Psoas muscle (tissue), 8 donors: ENCODE measurements around the gene MTM1. TPM values are rescaled to one million over a fixed set of nuclear protein-coding genes. Genes with fewer than 3 reads are reported as not detected.

ENCODE experiments used
- ATAC-seq, 4 donors: fragments of 200-7000 bp; cut with Tn5 transposase; one replicate each; pipeline ENCODE4 v1.9.1; 2020; ENCODE audit warnings: moderate library complexity in 3 of 4, mild to moderate bottlenecking in 2 of 4
- DNase-seq, 2 donors: peaks; one replicate each; pipeline ENCODE4 v3.0.0-alpha.2; 2020
- H3K27ac ChIP-seq: fragments of 200-600 bp; one replicate; pipeline ENCODE4 v1.8.0; 2022
- H3K27me3 ChIP-seq, 3 donors: fragments of 200-600 bp in 1 of 3; one replicate each; pipeline versions ENCODE4 v1.6.1 to v1.8.0; 2013 to 2022; ENCODE audit warnings: low read length in 2 of 3, mild to moderate bottlenecking in 2 of 3, moderate library complexity in 1 of 3; ENCODE audit not compliant: insufficient read depth in 3 of 3
- H3K36me3 ChIP-seq, 2 donors: fragments of 200-600 bp in 1 of 2; one replicate each; pipeline versions ENCODE4 v1.6.1 to v1.8.0; 2013 to 2022; ENCODE audit warnings: low read depth in 1 of 2, mild to moderate bottlenecking in 1 of 2, moderate library complexity in 1 of 2; ENCODE audit not compliant: insufficient read depth in 1 of 2
- H3K4me1 ChIP-seq: fragments of 200-600 bp; one replicate; pipeline ENCODE4 v1.8.0; 2022
- H3K4me3 ChIP-seq: fragments of 200-600 bp; one replicate; pipeline ENCODE4 v1.8.0; 2022; ENCODE audit warnings: mild to moderate bottlenecking
- H3K9me3 ChIP-seq: fragments of 200-600 bp; one replicate; pipeline ENCODE4 v1.8.0; 2022
- WGBS, 3 donors: extraction: QIAGEN DNeasy Blood & Tissue Kit; methylation state at CpG; one replicate each; pipeline versions ENCODE4 v1.1.6 to v1.1.7; 2013; 5-methylcytosine and 5-hydroxymethylcytosine counted together
- intact Hi-C, 2 donors: fragments of 100-400 bp; cut with DNase I; formaldehyde crosslinking; loops; one replicate each; pipeline versions ENCODE4 v1.11.0 to v1.14.2; 2022
- polyA plus RNA-seq, 3 donors: library from polyadenylated mRNA; stranded (reverse); fragments of 200-250 nt; gene quantifications; one replicate each; pipeline ENCODE4 v1.2.3, GENCODE V29; 2013
- total RNA-seq, 4 donors: library from RNA; stranded (reverse); fragmentation: NEBNext Ultra II Directional in 2 of 4; extraction: Animal tissue kit (Norgen Biotek cat#: 25700) in 2 of 4; gene quantifications; one replicate each; pipeline versions ENCODE4 v1.2.1 to v1.2.4, GENCODE V29; 2021 to 2023
- TF ChIP-seq, protein P1 (sequence below): fragments of 200-600 bp; IDR thresholded peaks from one replicate; pipeline ENCODE4 v1.8.0; 2022; ENCODE audit warnings: antibody characterized with exemption
- donor health status: healthy with polysubstance abuse.
- donor health status: DM: no; HTN: no; CAD: no; lungs with moderate emphysema.
- donor health status: Bipolar disorder and iron deficiency.
- donor health status: healthy.
- donor health status: DM: yes; HTN: yes; CAD: no.
- donor health status: DM: no; HTN: no; CAD: no.
- donor health status: DM: no; HTN: no; CAD: no.
- donor health status: DM: yes; HTN: yes; CAD: no.

The MTM1 gene
- total and polyA plus RNA-seq, 7 donors: 4.9 to 17.4 (median 15.0) TPM

DNA sequence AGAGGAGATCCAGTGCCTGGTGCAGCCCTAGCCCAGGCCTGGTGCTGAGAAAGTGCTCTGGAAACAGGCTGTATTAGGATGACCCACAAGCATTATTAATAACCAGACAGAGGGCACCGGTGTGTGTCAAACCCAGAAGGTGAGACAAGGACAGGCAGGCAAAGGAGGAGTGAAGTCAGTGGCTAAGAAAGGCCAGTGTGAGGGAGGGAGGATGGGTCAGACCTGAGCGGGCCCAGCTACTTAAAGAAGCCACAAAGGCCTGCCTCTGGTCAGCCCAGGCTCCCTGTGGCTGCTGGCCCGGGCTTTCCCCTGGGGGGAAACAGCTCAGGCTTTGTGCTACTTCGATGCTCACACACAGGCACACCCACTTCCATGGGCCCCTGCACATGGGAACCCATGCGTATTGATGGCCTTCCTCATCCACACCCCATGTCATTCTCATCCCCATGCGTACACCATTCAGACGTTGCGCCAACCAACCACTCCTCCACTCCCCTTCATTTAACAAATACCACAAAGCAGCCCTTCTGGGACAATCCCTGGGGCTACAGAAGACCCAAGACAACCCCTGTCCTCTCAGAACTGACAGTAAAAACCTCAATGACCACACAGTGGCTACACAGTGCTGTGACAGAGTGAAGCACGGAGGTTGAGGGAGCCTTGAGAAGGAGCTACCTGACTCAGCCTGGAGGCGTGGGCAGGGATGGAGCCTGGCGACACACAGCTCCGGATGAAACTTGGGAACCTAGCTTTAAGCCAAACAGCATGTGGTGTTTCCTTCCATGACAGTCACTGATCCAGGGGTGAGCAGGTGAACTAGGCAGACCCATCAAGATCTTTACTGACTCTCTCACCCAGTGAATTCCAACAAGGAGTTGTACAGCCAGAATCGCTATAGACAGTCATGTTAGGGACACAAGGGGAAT lies 24.9 kb upstream of the MTM1 start:
- no peak for DNase-seq
- no peak overlapping the region for H3K4me3 ChIP-seq
- intact Hi-C loops: no loop called here
- ATAC-seq: peak in 3 of 4 donors; percentile 69 to 76 (median 71)
- no peaks in the 10 kb centered on the region for H3K4me1 ChIP-seq
- H3K36me3 ChIP-seq: no peaks in the 10 kb centered on the region
- 72 to 84% (median 79%) methylated on average over 12 to 13 of the region's 13 CpGs for WGBS, 3 donors
- H3K27ac ChIP-seq: peak overlapping the region; percentile 23
- no peaks in the 10 kb centered on the region for H3K27me3 ChIP-seq
- TF ChIP-seq, protein P1, sequence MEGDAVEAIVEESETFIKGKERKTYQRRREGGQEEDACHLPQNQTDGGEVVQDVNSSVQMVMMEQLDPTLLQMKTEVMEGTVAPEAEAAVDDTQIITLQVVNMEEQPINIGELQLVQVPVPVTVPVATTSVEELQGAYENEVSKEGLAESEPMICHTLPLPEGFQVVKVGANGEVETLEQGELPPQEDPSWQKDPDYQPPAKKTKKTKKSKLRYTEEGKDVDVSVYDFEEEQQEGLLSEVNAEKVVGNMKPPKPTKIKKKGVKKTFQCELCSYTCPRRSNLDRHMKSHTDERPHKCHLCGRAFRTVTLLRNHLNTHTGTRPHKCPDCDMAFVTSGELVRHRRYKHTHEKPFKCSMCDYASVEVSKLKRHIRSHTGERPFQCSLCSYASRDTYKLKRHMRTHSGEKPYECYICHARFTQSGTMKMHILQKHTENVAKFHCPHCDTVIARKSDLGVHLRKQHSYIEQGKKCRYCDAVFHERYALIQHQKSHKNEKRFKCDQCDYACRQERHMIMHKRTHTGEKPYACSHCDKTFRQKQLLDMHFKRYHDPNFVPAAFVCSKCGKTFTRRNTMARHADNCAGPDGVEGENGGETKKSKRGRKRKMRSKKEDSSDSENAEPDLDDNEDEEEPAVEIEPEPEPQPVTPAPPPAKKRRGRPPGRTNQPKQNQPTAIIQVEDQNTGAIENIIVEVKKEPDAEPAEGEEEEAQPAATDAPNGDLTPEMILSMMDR: no peak
- H3K9me3 ChIP-seq: no peaks in the 10 kb centered on the region

DNA sequence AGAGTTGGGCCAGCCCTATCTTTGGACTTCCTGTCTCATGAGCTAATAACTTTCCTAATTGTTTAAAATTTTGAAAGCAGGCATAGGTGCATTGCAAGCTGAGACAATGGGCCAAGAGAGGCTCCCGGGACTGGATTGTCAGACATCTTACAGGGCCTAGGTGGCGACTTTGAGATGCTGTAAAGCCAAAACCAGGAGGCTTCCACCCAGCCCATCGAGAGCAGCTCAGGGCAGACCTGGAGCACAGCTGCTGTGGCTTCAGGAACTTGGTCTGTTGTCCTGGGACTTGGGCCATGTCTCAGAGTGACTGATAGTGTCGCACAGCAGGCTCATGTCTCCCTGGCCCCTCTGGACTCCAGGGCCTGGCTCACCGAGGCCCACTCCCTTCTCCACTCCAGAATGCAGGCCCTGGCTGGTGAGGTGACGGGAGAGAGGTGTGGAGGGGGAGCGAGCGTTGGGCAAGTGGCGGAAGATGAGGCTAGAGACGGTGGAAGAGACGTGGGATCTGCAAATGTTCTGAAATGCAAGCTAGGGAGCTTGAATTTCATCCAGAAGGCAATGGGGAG lies 24.1 kb upstream of the MTM1 start:
- no peak overlapping the region for H3K27ac ChIP-seq
- 58 to 72% (median 63%) methylated on average over 11 of the region's 11 CpGs for WGBS, 3 donors
- H3K4me1 ChIP-seq: no peaks in the 10 kb centered on the region
- TF ChIP-seq, protein P1: no peak
- DNase-seq (no peak), ATAC-seq (no peak)
- no peaks in the 10 kb centered on the region for H3K36me3 ChIP-seq
- H3K9me3 ChIP-seq: no peaks in the 10 kb centered on the region
- intact Hi-C loops: no loop called here
- no peak overlapping the region for H3K4me3 ChIP-seq
- no peaks in the 10 kb centered on the region for H3K27me3 ChIP-seq

DNA sequence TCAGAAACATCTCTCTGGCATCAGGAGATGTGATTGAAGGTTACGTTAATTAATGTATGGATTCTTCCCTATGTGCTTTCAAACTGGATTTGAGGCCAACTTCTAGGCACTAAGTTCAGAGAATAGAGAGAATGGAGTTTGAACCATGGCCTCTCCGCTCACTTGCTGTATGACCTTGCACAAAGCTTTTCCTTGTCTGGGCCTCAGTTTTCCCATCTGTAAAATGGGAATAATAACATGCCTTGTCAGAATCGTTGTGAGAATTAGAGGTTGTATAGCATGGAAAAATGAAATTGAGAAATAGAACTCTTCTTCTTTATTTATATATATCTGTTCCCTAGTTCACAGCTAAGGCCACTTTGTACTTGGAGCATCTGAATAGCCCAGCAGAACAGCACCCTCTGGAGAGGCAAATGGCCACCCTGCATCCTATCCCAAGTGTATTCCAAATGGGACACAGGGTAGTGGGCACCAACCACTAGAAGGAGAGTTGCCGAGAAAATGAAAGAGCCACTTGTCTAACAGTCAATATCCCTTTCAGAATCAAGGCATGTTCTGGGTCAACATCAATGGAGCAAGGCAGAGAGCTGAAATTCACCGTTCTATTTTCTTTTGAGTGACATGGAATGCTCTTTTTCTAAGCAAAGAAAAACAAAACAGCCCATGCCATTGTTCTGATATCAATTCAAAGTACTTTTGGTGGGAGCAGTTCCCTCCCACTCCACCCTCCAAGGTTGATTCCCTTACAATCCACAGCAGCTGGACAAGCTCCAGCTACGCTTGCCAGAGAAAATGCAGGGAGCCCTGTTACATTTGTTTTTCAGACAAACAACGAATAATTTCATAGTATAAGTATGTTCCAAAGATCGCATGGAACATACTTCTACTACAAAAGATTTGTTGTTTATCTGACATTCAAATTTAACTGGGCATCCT lies 23.3 kb upstream of the MTM1 start:
- H3K27me3 ChIP-seq: no peaks in the 10 kb centered on the region
- ATAC-seq (no peak), DNase-seq (no peak)
- H3K36me3 ChIP-seq: no peaks in the 10 kb centered on the region
- no peaks in the 10 kb centered on the region for H3K9me3 ChIP-seq
- intact Hi-C loops: no loop called here
- 74 to 83% (median 80%) methylated on average over 8 of the region's 8 CpGs for WGBS, 3 donors
- H3K4me1 ChIP-seq: no peaks in the 10 kb centered on the region
- no peak overlapping the region for H3K27ac ChIP-seq
- H3K4me3 ChIP-seq: no peak overlapping the region
- TF ChIP-seq, protein P1: no peak

DNA sequence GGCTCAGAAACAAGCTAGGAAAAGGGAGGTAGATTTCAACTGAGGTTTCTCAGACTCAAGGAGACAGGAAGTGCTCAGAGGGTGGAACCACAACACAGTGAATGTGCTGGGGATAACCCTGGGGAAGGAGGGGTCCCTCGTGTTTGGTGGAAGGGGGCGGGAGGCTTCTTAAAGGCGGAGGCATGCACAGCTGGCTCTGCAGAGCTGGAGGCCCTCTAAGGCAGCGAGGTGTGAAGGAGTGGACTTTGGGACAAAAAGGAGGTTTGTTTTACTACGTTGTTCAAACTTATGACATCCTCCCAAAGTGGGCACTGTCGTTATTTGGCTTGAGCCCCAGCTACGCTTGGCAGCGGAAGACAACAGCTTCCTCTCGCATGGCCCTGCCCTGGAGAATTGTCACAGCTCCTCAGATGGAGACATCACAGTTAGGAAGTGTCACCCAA lies 21.7 kb upstream of the MTM1 start:
- no peak for DNase-seq
- H3K9me3 ChIP-seq: no peaks in the 10 kb centered on the region
- H3K27ac ChIP-seq: peak overlapping the region; percentile 79
- no peak overlapping the region for H3K4me3 ChIP-seq
- TF ChIP-seq, protein P1: no peak
- 34 to 50% (median 49%) methylated on average over 8 to 9 of the region's 9 CpGs for WGBS, 3 donors
- no peaks in the 10 kb centered on the region for H3K27me3 ChIP-seq
- intact Hi-C loops: no loop called here
- ATAC-seq: no peak
- H3K36me3 ChIP-seq: no peaks in the 10 kb centered on the region
- H3K4me1 ChIP-seq: no peaks in the 10 kb centered on the region
